C4-2B (cell line): ENCODE data around the gene BAHD1.

ENCODE experiments used
- CTCF ChIP-seq: fragments of 450-650 bp; conservative IDR thresholded peaks from 2 replicates; pipeline ENCODE4 v1.5.1; 2017; ENCODE audit warnings: mild to moderate bottlenecking
- ZFX ChIP-seq: fragments of 450-650 bp; IDR thresholded peaks from 2 replicates; pipeline ENCODE4 v1.6.1; 2017

GRCh38 chr15:40421246-40422157 lies 19.3 kb upstream of the BAHD1 start:
- TF ChIP-seq CTCF (peak; percentile 99), ZFX (no peak)
